Activated CD4-positive, alpha-beta memory T cell treated with anti-CD3 and anti-CD28 coated beads for 36 hours (primary cell): Measurements from ENCODE around the gene TSC22D3. TPM values are rescaled to one million over a fixed set of nuclear protein-coding genes. Genes with fewer than 3 reads are reported as not detected.
A peak's percentile ranks its signal among the peaks of the same experiment; 100 is the strongest.
"Not testable (repeated sequence)": the region's sequence is repeated elsewhere in the genome, so short reads cannot be mapped to it uniquely, and the experiment has no call there.

Experiments
- CTCF ChIA-PET: fragments of 350-600 bp; sonication (Branson Sonifier 250); formaldehyde crosslinking; loops from one replicate; lab custom pipeline; 2021; ENCODE audit warnings: antibody characterized with exemption, inconsistent platforms; lab: Charles Lee
- POLR2A ChIA-PET: fragments of 350-600 bp; sonication (Branson Sonifier 250); formaldehyde crosslinking; loops from one replicate; lab custom pipeline; 2021; ENCODE audit warnings: antibody characterized with exemption; lab: Charles Lee
- DNase-seq: peaks from one replicate; pipeline ENCODE4 v3.0.0-alpha.2; 2020
- H3K27ac Mint-ChIP-seq: one replicate; pipeline ENCODE4 v1.8.0; 2021; ENCODE audit warnings: mixed read lengths
- H3K27me3 Mint-ChIP-seq: one replicate; pipeline ENCODE4 v1.8.0; 2021; ENCODE audit warnings: mixed read lengths
- H3K36me3 Mint-ChIP-seq: one replicate; pipeline ENCODE4 v1.8.0; 2021; ENCODE audit warnings: mixed read lengths
- H3K4me1 Mint-ChIP-seq: one replicate; pipeline ENCODE4 v1.8.0; 2021; ENCODE audit warnings: low read depth, mixed read lengths
- H3K4me3 Mint-ChIP-seq: one replicate; pipeline ENCODE4 v1.8.0; 2021; ENCODE audit warnings: mild to moderate bottlenecking, mixed read lengths
- H3K9me3 Mint-ChIP-seq: one replicate; pipeline ENCODE4 v1.8.0; 2021; ENCODE audit warnings: mixed read lengths
- intact Hi-C: fragments of 100-400 bp; cut with micrococcal nuclease; formaldehyde crosslinking; loops from one replicate; pipeline ENCODE4 v1.15.1; 2023
- total RNA-seq, 2 experiments: library from RNA; stranded (reverse); gene quantifications; one replicate each; pipeline ENCODE4 v1.2.3, GENCODE V29; 2021

TSC22D3 gene
- total RNA-seq = 10 to 100 TPM; 26.0 to 28.2 TPM

DNA sequence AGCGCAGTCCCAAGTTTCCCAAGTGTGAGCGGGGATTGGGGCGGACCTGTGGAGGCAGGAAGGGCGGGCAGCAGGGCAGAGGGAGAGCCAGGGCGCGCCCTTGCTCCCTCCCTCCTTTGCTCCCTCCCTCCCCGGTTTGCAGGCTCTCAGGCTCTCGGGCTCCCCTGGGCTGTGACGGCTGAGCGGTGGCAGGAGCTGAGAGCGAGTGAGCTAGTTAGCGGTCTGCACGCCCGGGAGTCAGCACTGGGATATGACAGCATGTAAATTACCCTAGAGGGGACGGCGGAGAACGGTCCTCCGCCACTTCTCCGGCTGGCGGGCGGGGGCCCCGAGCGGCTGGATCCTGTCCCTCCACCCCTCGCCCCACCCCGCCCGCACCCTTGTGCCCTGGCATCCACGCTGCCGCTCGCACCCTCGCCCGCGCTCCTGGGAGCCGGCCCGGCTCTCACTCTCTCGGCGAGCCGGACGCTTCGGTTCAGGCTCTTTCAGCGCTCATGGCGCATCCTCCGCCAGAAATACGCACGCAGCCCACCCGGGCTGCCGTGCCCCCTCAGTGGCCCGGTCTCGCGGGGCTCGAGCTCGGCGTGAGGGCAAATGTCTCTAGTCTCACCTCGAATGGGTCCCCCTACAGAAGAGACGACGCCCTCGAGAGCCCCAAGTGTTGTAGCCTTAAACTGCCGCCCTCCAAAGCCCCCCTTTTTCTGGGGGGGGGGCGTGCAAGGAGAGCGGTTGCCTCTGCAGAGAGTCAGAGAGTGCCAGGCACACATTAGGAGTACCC lies at the start of gene TSC22D3:
TSS of gene TSC22D3 (minus strand) at position 54 of the 778 bp plus-strand sequence. CDS start 368 bp downstream, outside the sequence.
- H3K4me1 Mint-ChIP-seq = peaks cover 7% of the 10 kb centered on the region
- intact Hi-C loops = loop anchor here (1.0 to 5.0 kb wide), 4 partner anchors 34 to 881 kb away; partner anchors contain the start of gene MID2
- H3K27ac Mint-ChIP-seq = no peak within 1 kb of the TSS
- no peaks in the 10 kb centered on the region for H3K36me3 Mint-ChIP-seq
- DNase-seq = peak; percentile 74
- no peaks in the 10 kb centered on the region for H3K27me3 Mint-ChIP-seq
- ChIA-PET POLR2A (interaction anchor here (1.0 to 1.9 kb wide), 3 partner anchors 102 to 147 kb away, joined by 4 to 9 read pairs (median 6); partner anchors contain the start of gene PRPS1), CTCF (interaction anchor here (1.0 to 8.1 kb wide), 13 partner anchors 21 to 790 kb away, joined by 3 to 194 read pairs (median 7); partner anchors contain the start of gene PRPS1)
- H3K9me3 Mint-ChIP-seq = no peaks in the 10 kb centered on the region
- peak within 1 kb of the TSS; percentile 86 for H3K4me3 Mint-ChIP-seq

DNA sequence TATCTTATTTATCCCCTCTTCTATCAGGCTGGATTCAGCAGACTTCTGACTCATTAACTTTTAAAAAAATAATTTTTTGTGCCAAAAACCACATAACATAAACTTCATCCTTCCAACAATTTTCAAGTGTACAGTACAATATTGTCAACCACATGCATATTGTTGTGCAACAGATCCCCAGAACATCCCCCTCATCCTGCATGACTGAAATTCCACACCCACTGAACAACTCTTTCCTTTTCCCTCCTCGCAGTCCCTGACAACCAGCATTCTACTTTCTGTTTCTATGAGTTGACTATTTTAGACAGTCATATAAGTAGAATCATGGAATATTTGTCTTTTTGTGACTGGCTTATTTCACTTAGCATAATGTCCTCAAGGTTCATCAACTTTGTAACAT lies 47.9 kb upstream of the TSC22D3 start:
- H3K4me1 Mint-ChIP-seq = peaks cover 31% of the 10 kb centered on the region
- intact Hi-C loops = no loop called here
- CTCF ChIA-PET = no interaction called here
- peaks cover 2% of the 10 kb centered on the region for H3K36me3 Mint-ChIP-seq
- no peak overlapping the region for H3K4me3 Mint-ChIP-seq
- no peak for DNase-seq
- peaks cover 6% of the 10 kb centered on the region for H3K9me3 Mint-ChIP-seq
- H3K27ac Mint-ChIP-seq = no peak overlapping the region
- no peaks in the 10 kb centered on the region for H3K27me3 Mint-ChIP-seq
- POLR2A ChIA-PET = no interaction called here

DNA sequence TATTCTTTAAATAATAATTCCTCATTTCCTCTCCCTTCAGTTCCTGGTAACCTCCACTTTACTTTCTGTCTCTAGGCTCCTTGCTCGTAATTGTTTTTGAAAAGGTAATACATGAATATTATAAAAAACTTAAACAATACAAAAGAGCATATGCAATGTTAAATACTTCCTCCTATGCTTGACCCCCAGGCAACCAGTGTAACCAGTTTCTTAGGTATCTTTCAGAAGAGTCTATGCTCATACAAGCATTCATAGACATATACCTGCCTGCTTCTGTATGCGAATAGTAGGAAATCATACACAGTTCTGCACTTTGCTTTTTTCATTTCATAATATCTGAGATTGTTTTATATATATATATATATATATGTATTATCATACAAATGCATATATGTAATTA lies 47.5 kb upstream of the TSC22D3 start:
- no peaks in the 10 kb centered on the region for H3K27me3 Mint-ChIP-seq
- ChIA-PET CTCF (no interaction called here), POLR2A (no interaction called here)
- intact Hi-C loops = no loop called here
- H3K4me3 Mint-ChIP-seq = no peak overlapping the region
- peaks cover 30% of the 10 kb centered on the region for H3K4me1 Mint-ChIP-seq
- no peak overlapping the region for H3K27ac Mint-ChIP-seq
- peaks cover 6% of the 10 kb centered on the region for H3K9me3 Mint-ChIP-seq
- no peak for DNase-seq
- H3K36me3 Mint-ChIP-seq = peaks cover 2% of the 10 kb centered on the region

DNA sequence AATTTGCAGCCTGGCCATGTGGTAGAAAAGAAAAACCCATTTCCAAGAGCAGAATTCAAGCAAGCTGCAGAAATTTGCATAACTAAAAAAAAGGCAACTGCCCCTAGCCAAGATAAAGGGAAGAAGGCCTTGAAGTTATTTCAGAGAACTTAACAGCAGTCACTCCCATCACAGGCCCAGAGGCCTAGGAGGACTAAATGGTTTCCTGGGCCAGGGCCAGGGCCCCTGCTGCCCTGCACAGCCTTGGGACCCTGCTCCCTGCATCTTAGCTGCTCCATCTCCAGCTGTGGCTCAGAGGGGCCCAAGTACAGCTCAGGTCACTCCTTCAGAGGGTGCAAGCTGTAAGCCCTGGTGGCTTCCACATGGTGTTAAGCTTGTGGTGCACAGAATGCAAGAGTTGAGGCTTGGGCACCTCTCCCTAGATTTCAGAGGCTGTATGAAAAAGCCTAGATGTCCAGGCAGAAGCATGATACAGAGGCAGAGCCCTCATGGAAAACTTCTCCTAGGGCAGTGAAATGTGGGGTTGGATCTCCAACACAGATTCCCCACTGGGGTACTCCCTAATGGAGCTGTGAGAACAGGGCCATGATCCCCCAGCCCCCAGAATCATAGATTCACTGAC lies 43.4 kb upstream of the TSC22D3 start:
- DNase-seq = no peak
- ChIA-PET POLR2A (no interaction called here), CTCF (no interaction called here)
- Mint-ChIP-seq H3K4me1 (peaks cover 6% of the 10 kb centered on the region), H3K4me3 (no peak overlapping the region), H3K27me3 (no peaks in the 10 kb centered on the region), H3K27ac (no peak overlapping the region), H3K9me3 (peaks cover 6% of the 10 kb centered on the region), H3K36me3 (peaks cover 2% of the 10 kb centered on the region)
- intact Hi-C loops = no loop called here

DNA sequence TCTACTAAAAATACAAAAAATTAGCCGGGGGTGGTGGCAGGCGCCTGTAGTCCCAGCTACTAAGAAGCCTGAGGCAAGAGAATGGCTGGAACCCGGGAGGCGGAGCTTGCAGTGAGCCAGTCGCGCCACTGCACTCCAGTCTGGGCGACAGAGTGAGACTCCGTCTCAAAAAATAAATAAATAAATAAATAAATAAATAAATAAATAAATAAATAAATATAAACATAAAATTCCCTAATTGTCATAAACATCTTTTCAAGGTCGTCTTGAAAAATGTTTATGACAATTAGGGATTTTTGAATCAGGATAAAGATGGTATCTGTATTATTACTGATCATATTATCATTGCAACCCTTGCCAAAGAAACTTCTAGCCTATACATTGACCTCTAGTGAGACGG lies 34.5 kb upstream of the TSC22D3 start:
- CTCF ChIA-PET, DNase-seq, H3K27ac Mint-ChIP-seq, H3K9me3 Mint-ChIP-seq, intact Hi-C loops, H3K27me3 Mint-ChIP-seq, H3K4me1 Mint-ChIP-seq, H3K4me3 Mint-ChIP-seq, H3K36me3 Mint-ChIP-seq, POLR2A ChIA-PET: not testable (repeated sequence)

DNA sequence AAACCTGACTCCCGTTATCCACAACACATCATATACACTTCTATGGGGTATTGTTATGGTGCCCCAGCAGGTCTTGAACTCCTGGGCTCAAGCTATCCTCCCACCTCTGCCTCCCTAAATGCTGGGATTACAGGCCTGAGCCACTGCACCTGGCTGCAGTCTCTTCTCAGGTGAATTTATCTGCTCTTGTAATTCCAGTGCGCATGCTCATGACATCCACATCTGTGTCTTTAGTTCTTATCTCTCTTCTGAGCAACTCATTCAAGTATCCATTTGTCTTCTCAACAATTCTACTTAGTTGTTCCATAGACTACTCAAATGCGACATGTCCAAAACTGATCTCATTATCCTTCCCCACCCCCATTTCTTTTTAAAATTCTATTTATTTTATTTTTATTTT lies 29.6 kb upstream of the TSC22D3 start:
- no peak overlapping the region for H3K4me3 Mint-ChIP-seq
- no peaks in the 10 kb centered on the region for H3K27me3 Mint-ChIP-seq
- ChIA-PET CTCF (no interaction called here), POLR2A (no interaction called here)
- no peak overlapping the region for H3K27ac Mint-ChIP-seq
- H3K9me3 Mint-ChIP-seq = no peaks in the 10 kb centered on the region
- no peaks in the 10 kb centered on the region for H3K36me3 Mint-ChIP-seq
- intact Hi-C loops = no loop called here
- DNase-seq = no peak
- no peaks in the 10 kb centered on the region for H3K4me1 Mint-ChIP-seq

DNA sequence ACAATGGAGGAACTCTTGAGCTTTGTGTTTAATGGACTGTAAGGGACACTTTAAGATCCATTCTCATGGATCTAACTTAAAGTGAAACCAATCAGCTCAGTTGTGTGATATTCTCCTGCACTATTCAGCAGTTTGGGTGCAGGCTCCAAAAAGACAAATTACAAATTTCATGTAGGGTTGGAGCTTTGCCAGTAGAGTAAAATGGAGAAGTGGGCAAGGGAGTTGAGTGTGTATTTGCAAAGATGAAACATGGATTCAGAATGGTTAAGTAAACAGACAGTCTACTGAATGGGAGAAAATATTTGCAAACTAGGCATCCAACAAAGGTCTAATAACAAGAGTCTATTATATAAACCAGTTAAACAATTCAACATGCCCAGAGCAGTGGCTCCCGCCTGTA lies 28.8 kb upstream of the TSC22D3 start:
- H3K4me3 Mint-ChIP-seq = no peak overlapping the region
- CTCF ChIA-PET = no interaction called here

DNA sequence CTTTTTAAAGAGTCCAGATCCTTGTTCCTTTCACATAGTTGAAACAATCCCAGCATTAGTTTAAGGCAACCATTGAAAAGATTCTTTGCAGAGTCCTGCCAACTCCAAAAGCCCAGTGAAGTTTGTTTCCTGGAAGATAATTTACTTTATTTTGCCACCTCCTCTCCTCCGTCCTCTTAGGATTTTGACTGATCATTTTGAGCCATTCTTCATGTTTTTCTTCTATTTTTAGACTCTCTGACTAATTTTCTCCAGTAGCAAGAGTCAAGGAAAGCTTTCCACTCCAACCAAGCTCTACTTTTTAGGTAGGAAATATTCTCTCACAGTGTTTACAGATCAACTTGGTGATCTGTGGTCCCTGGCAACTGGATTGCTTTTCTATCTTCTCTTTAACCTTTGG lies 12.2 kb upstream of the TSC22D3 start:
- H3K4me1 Mint-ChIP-seq = no peaks in the 10 kb centered on the region
- no peaks in the 10 kb centered on the region for H3K36me3 Mint-ChIP-seq
- DNase-seq = no peak
- no peak overlapping the region for H3K4me3 Mint-ChIP-seq
- ChIA-PET POLR2A (interaction anchor here (0.6 kb wide), 1 partner anchor 287 kb away, joined by 3 read pairs; no protein-coding TSS in a partner anchor), CTCF (interaction anchor here (2.2 kb wide), 1 partner anchor 11 kb away, joined by 8 read pairs; the partner anchor contains the start of gene NCBP2L)
- no peak overlapping the region for H3K27ac Mint-ChIP-seq
- H3K27me3 Mint-ChIP-seq = no peaks in the 10 kb centered on the region
- intact Hi-C loops = no loop called here
- H3K9me3 Mint-ChIP-seq = no peaks in the 10 kb centered on the region

More for the DNA sequence above, 28.8 kb upstream of the TSC22D3 start:
- DNase-seq = no peak
- Mint-ChIP-seq H3K27me3 (no peaks in the 10 kb centered on the region), H3K9me3 (no peaks in the 10 kb centered on the region), H3K27ac (no peak overlapping the region), H3K36me3 (no peaks in the 10 kb centered on the region), H3K4me1 (no peaks in the 10 kb centered on the region)
- intact Hi-C loops = no loop called here
- POLR2A ChIA-PET = no interaction called here

DNA sequence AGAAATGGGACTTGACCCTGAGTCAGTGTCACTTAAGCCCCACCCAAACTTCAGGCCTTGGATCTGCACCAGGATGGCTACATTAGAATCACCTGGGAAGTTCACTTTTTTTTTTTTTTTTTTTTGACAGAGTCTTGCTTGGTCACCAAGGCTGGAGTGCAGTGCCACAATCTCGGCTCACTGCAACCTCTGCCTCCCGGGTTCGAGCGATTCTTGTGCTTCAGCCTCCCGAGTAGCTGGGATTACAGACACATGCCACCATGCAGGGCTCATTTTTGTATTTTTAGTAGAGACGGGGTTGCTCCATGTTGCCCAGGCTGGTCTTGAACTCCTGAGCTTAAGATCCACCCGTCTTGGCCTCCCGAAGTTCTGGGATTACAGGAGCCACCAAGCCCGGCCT lies 4.9 kb upstream of the TSC22D3 start:
- Mint-ChIP-seq H3K4me1 (peaks cover 2% of the 10 kb centered on the region), H3K9me3 (no peaks in the 10 kb centered on the region), H3K27me3 (no peaks in the 10 kb centered on the region), H3K4me3 (no peak overlapping the region), H3K27ac (no peak overlapping the region), H3K36me3 (no peaks in the 10 kb centered on the region)
- intact Hi-C loops = no loop called here
- POLR2A ChIA-PET = no interaction called here
- CTCF ChIA-PET = interaction anchor here (1.1 to 8.1 kb wide), 2 partner anchors 108 to 124 kb away, joined by 3 to 194 read pairs; no protein-coding TSS in a partner anchor
- DNase-seq = no peak

DNA sequence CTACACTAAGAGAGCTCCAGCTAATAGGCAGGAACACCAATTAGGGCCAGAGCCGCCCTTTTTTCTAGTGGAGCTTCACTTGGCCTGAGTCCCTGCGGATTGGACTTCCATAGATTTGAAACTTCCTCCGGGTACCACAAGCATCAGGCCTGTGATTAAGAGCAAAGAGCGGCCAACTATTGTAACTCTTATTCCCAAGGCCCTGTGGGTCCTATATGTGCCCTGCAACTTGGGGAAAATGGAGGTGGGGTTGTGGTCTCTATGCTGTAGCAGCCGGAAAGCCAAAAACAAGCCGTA lies 1.9 kb upstream of the TSC22D3 start, which contains the start of gene NCBP2L:
TSS of gene NCBP2L (plus strand) at position 198 of the 297 bp plus-strand sequence. CDS start 16,488 bp downstream, outside the sequence.
- peak within 1 kb of the TSS; percentile 86 for H3K4me3 Mint-ChIP-seq
- POLR2A ChIA-PET = no interaction called here
- H3K4me1 Mint-ChIP-seq = peaks cover 7% of the 10 kb centered on the region
- DNase-seq = no peak
- H3K36me3 Mint-ChIP-seq = no peaks in the 10 kb centered on the region
- H3K9me3 Mint-ChIP-seq = no peaks in the 10 kb centered on the region
- no peak within 1 kb of the TSS for H3K27ac Mint-ChIP-seq
- intact Hi-C loops = loop anchor here (1.0 to 5.0 kb wide), 8 partner anchors 50 to 883 kb away; partner anchors contain the start of gene MID2
- CTCF ChIA-PET = interaction anchor here (0.6 to 8.1 kb wide), 29 partner anchors 9 to 779 kb away, joined by 3 to 194 read pairs (median 4); no protein-coding TSS in a partner anchor
- H3K27me3 Mint-ChIP-seq = no peaks in the 10 kb centered on the region

DNA sequence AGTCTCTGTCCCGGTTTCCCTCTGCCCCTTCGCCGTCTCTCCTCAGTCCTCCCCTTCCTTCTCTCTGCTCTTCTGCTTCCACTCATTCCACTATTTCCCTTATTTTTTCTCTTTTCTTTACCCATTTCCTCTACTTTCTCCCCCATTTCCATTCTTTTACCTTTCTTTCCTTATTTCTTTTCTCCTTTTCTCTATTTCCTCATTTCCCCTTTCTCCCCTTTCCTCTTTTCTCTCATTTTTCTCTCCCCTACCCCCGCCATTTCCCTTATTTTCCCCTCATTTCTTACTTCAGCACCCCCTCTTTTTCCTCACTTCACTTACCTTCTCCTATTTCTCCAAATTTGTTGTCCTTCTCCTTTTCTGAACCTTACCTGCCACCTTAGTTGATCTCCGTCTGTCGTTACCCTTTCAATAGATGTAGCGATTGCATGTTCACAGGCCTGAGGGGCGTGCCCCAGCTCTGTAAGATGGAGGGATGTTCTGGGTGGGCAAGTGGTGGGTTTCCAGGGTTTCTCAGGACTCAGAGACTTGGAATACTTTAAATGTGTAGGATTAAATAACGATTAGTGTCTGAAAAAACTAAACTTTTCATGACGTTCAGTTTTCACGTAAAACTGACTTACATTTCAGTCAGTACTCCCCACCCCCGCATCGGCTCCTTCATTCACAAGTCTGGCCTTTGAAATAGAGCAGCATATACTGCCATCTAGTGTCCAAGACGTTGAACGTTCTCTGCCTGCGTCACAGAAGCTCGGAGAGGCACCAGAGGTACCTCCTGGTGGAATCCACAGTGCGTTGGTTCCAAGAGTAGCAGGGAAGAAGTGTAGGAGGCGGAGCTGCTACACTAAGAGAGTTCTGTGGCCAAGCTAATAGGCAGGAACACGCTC lies 1.3 kb upstream of the TSC22D3 start:
- intact Hi-C loops = loop anchor here (1.0 to 5.0 kb wide), 9 partner anchors 35 to 882 kb away; partner anchors contain the start of gene MID2
- H3K4me1 Mint-ChIP-seq = peaks cover 7% of the 10 kb centered on the region
- POLR2A ChIA-PET = interaction anchor here (1.0 to 1.9 kb wide), 2 partner anchors 103 to 148 kb away, joined by 4 to 9 read pairs; partner anchors contain the start of gene PRPS1
- no peaks in the 10 kb centered on the region for H3K36me3 Mint-ChIP-seq
- H3K4me3 Mint-ChIP-seq = peak overlapping the region; percentile 86
- DNase-seq = peak; percentile 84
- H3K27ac Mint-ChIP-seq = no peak overlapping the region
- no peaks in the 10 kb centered on the region for H3K9me3 Mint-ChIP-seq
- CTCF ChIA-PET = interaction anchor here (0.6 to 8.1 kb wide), 31 partner anchors 10 to 791 kb away, joined by 3 to 194 read pairs (median 4); partner anchors contain the start of gene PRPS1
- H3K27me3 Mint-ChIP-seq = no peaks in the 10 kb centered on the region
